Neural crest cell (in vitro differentiated cells): ENCODE measurements around the gene RSPH6A. TPM values are rescaled to one million over a fixed set of nuclear protein-coding genes. Genes with fewer than 3 reads are reported as not detected.

Experiments
- DNase-seq: peaks from one replicate; pipeline ENCODE4 v3.0.0; 2021; ENCODE audit warnings: low read depth, mixed read lengths, low spot score
- H3K27ac Mint-ChIP-seq: one replicate; pipeline ENCODE4 v1.8.0; 2021; ENCODE audit warnings: mild to moderate bottlenecking, mixed read lengths; ENCODE audit not compliant: unreplicated experiment
- H3K27me3 Mint-ChIP-seq: 2 replicates; pipeline ENCODE4 v1.8.0; 2021; ENCODE audit warnings: low read depth, mild to moderate bottlenecking, mixed read lengths
- H3K36me3 Mint-ChIP-seq: 2 replicates; pipeline ENCODE4 v1.8.0; 2021; ENCODE audit warnings: low read depth, mild to moderate bottlenecking, mixed read lengths
- H3K4me1 Mint-ChIP-seq: 2 replicates; pipeline ENCODE4 v1.8.0; 2021; ENCODE audit warnings: mixed read lengths
- H3K4me3 Mint-ChIP-seq: one replicate; pipeline ENCODE4 v1.8.0; 2021; ENCODE audit warnings: mild to moderate bottlenecking, mixed read lengths
- H3K9me3 Mint-ChIP-seq: 2 replicates; pipeline ENCODE4 v1.8.0; 2021; ENCODE audit warnings: mixed read lengths
- CTCF ChIP-seq: fragments of 200-600 bp; sonication (generic); conservative IDR thresholded peaks from 2 replicates; pipeline ENCODE4 v1.5.0; 2021; ENCODE audit warnings: antibody characterized with exemption, mild to moderate bottlenecking
- total RNA-seq: library from RNA; stranded (reverse); gene quantifications from 2 replicates; pipeline ENCODE4 v1.2.1, GENCODE V29; 2021

RSPH6A gene
- total RNA-seq, 1 donor from 2014 or later = 0.44 TPM

- H3K27me3 Mint-ChIP-seq = no peaks in the 10 kb centered on the region
Observed at GRCh38 chr19:45792470-45793177, 22.5 kb downstream of the RSPH6A start, which contains the start of gene DMWD. Gene DMWD, minus strand, starts transcription at chr19:45792845. Its CDS starts 89 bp downstream, at chr19:45792756.

GRCh38 chr19:45791744-45792469, 23.2 kb downstream of the RSPH6A start:
- peaks cover 34% of the 10 kb centered on the region for H3K4me1 Mint-ChIP-seq
- H3K36me3 Mint-ChIP-seq = peaks cover 15% of the 10 kb centered on the region
- DNase-seq = no peak
- no peaks in the 10 kb centered on the region for H3K9me3 Mint-ChIP-seq
- peak overlapping the region; percentile 97 for H3K27ac Mint-ChIP-seq
- H3K27me3 Mint-ChIP-seq = no peaks in the 10 kb centered on the region
- peak overlapping the region; percentile 97 for H3K4me3 Mint-ChIP-seq
- no peak for TF ChIP-seq CTCF

More at GRCh38 chr19:45792470-45793177, 22.5 kb downstream of the RSPH6A start, which contains the start of gene DMWD:
- H3K4me3 Mint-ChIP-seq = peak within 1 kb of the TSS; percentile 97
- peaks cover 15% of the 10 kb centered on the region for H3K36me3 Mint-ChIP-seq
- peak; percentile 100 for DNase-seq
- TF ChIP-seq CTCF = no peak
- peak within 1 kb of the TSS; percentile 97 for H3K27ac Mint-ChIP-seq
- no peaks in the 10 kb centered on the region for H3K9me3 Mint-ChIP-seq
- peaks cover 34% of the 10 kb centered on the region for H3K4me1 Mint-ChIP-seq

- no peak for DNase-seq
- H3K27ac Mint-ChIP-seq = no peak overlapping the region
- H3K4me3 Mint-ChIP-seq = peak overlapping the region; percentile 97
- peaks cover 15% of the 10 kb centered on the region for H3K36me3 Mint-ChIP-seq
- H3K9me3 Mint-ChIP-seq = no peaks in the 10 kb centered on the region
- no peaks in the 10 kb centered on the region for H3K27me3 Mint-ChIP-seq
- no peak for TF ChIP-seq CTCF
- peaks cover 34% of the 10 kb centered on the region for H3K4me1 Mint-ChIP-seq
Observed at GRCh38 chr19:45790942-45791341, 24.2 kb downstream of the RSPH6A start.

GRCh38 chr19:45789035-45789786, 25.9 kb downstream of the RSPH6A start:
- no peaks in the 10 kb centered on the region for H3K27me3 Mint-ChIP-seq
- H3K9me3 Mint-ChIP-seq = no peaks in the 10 kb centered on the region
- DNase-seq = no peak
- peaks cover 29% of the 10 kb centered on the region for H3K4me1 Mint-ChIP-seq
- no peak overlapping the region for H3K27ac Mint-ChIP-seq
- TF ChIP-seq CTCF = no peak
- H3K36me3 Mint-ChIP-seq = peaks cover 15% of the 10 kb centered on the region
- peak overlapping the region; percentile 48 for H3K4me3 Mint-ChIP-seq

GRCh38 chr19:45786533-45786894, 28.6 kb downstream of the RSPH6A start:
- H3K27ac Mint-ChIP-seq = no peak overlapping the region
- no peak for TF ChIP-seq CTCF
- H3K4me3 Mint-ChIP-seq = no peak overlapping the region
- peaks cover 12% of the 10 kb centered on the region for H3K36me3 Mint-ChIP-seq
- H3K4me1 Mint-ChIP-seq = peaks cover 16% of the 10 kb centered on the region
- no peak for DNase-seq
- H3K27me3 Mint-ChIP-seq = no peaks in the 10 kb centered on the region
- no peaks in the 10 kb centered on the region for H3K9me3 Mint-ChIP-seq
